ENCODE data around the gene DPP7. TPM values are rescaled to one million over a fixed set of nuclear protein-coding genes. Genes with fewer than 3 reads are reported as not detected.

The DPP7 gene
- total and polyA plus RNA-seq, 2 experiments from 2014 or later: 206 to 544 TPM

DNA sequence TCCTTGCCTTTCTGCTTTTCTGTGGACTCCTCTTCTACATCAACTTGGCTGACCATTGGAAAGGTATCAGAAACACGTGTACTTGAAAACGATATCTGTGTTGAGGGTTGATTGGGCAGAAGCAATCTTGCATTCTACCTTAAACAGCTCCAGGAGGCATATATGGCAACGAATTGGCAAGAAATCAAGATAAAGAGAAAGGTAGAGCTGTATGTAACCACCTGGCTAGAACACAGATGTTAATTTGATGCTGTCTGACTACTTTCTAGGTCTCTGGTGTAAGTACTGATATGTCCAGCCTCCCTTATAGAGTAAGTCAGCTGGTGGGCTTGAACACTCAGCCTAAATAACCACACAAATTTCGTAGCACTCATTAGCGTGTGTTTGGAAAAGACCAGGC lies 26.4 kb downstream of the DPP7 start:
- Histone ChIP-seq H4K20me1 (ENCODE audit: insufficient read depth, poor library complexity, severe bottlenecking) (no peaks in the 10 kb centered on the region), H3K4me3 (no peak overlapping the region), H3K27me3 (no peaks in the 10 kb centered on the region), H3K4me1 (ENCODE audit: insufficient read depth) (peaks cover 16% of the 10 kb centered on the region), H3K36me3 (replicated peaks; ENCODE audit: insufficient read depth, low read depth) (no peaks in the 10 kb centered on the region), H3K4me2 (peak overlapping the region; percentile 86), H3K27ac (no peak overlapping the region), H2AFZ (no peak overlapping the region), H3K79me2 (peaks cover 23% of the 10 kb centered on the region), H3K9me3 (ENCODE audit: low read depth) (no peaks in the 10 kb centered on the region), H3K9me2 (replicated peaks; ENCODE audit: insufficient read depth) (no peaks in the 10 kb centered on the region)
- TF ChIP-seq EZH2 (IDR thresholded peaks at IDR 0.05; ENCODE audit: borderline replicate concordance) (no peak), EZH2phosphoT487 (IDR thresholded peaks at IDR 0.05; ENCODE audit: low read depth, severe bottlenecking, unreplicated experiment) (no peak)
- TF ChIP-seq, protein P1, sequence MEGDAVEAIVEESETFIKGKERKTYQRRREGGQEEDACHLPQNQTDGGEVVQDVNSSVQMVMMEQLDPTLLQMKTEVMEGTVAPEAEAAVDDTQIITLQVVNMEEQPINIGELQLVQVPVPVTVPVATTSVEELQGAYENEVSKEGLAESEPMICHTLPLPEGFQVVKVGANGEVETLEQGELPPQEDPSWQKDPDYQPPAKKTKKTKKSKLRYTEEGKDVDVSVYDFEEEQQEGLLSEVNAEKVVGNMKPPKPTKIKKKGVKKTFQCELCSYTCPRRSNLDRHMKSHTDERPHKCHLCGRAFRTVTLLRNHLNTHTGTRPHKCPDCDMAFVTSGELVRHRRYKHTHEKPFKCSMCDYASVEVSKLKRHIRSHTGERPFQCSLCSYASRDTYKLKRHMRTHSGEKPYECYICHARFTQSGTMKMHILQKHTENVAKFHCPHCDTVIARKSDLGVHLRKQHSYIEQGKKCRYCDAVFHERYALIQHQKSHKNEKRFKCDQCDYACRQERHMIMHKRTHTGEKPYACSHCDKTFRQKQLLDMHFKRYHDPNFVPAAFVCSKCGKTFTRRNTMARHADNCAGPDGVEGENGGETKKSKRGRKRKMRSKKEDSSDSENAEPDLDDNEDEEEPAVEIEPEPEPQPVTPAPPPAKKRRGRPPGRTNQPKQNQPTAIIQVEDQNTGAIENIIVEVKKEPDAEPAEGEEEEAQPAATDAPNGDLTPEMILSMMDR (IDR thresholded peaks at IDR 0.05; ENCODE audit: poor library complexity): no peak
- 93% methylated on average over 5 of the region's 5 CpGs for WGBS (ENCODE audit: low lambda C conversion rate, missing lambda C conversion rate)
- DNase-seq (ENCODE audit: low spot score): no peak

DNA sequence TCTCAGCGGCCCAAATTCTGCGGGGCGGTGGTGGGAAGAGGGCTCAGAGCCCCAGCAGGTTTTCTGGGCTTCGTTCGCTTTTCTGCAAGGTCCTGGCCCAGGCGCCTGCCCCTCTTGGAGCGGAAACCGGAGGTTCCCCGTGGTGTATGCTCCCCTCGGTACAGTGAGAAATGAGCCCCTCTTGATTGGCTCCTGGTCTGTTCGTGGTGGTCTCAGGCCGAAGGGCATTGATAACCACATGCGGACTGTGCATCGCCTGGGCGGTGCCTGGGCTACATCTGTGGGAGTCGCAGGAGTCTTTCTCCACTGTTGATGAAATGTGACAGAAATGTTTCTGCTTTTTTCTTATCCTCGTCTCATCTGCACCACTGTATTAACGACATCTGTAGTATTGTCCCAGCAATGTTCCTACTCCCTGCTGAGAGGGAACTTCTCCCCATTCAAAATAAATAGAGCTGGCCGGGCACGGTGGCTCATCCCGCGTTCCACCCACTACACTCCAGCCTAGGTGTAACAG lies 27.1 kb downstream of the DPP7 start:
- Histone ChIP-seq H3K9me2 (replicated peaks; ENCODE audit: insufficient read depth) (no peaks in the 10 kb centered on the region), H3K4me2 (peak overlapping the region; percentile 86), H3K27ac (peak overlapping the region; percentile 83), H4K20me1 (ENCODE audit: insufficient read depth, poor library complexity, severe bottlenecking) (no peaks in the 10 kb centered on the region), H3K9me3 (ENCODE audit: low read depth) (no peaks in the 10 kb centered on the region), H3K27me3 (no peaks in the 10 kb centered on the region), H3K79me2 (peaks cover 23% of the 10 kb centered on the region), H2AFZ (peak overlapping the region; percentile 52), H3K4me3 (peak overlapping the region; percentile 37), H3K36me3 (replicated peaks; ENCODE audit: insufficient read depth, low read depth) (no peaks in the 10 kb centered on the region), H3K4me1 (ENCODE audit: insufficient read depth) (peaks cover 17% of the 10 kb centered on the region)
- no peak for TF ChIP-seq EZH2phosphoT487 (IDR thresholded peaks at IDR 0.05; ENCODE audit: low read depth, severe bottlenecking, unreplicated experiment)
- TF ChIP-seq, protein P1 (IDR thresholded peaks at IDR 0.05; ENCODE audit: poor library complexity): no peak
- TF ChIP-seq EZH2 (IDR thresholded peaks at IDR 0.05; ENCODE audit: borderline replicate concordance): no peak
- WGBS (ENCODE audit: low lambda C conversion rate, missing lambda C conversion rate): 10% methylated on average over 22 of the region's 22 CpGs
- no peak for DNase-seq (ENCODE audit: low spot score)

DNA sequence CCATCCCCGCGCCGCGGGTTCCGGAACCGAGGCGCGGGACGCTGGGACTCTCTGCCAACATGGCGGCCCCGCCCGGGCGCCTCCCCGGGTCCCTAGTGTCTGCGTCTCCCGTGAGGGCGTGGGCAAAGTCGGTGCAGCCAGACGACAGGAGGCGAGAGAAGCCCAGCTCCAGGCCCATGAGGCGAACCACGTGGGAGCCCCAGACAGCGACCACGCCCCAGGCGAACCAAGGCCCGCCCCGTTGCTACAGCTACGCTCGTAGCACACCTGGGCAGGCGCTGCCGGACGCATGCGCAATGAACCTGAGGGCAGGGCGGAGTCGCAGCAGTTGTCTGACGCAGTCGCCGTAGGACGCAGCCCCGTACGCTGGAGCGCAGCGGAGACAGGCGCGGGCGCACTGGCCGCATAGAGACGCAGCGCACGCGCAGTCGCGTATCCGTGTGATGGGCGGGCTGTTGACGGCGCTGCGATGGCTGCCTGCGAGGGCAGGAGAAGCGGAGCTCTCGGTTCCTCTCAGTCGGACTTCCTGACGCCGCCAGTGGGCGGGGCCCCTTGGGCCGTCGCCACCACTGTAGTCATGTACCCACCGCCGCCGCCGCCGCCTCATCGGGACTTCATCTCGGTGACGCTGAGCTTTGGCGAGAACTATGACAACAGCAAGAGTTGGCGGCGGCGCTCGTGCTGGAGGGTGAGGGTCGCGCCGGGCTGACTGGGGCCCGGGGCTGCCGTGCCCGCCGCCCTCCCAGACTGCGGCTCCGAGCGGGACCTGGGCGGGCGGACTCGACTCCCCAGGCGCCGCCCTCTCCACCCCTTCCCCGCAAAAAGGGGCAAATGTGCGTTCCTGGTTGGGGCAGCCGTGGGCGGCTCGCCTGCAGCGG lies 27.8 kb downstream of the DPP7 start, which contains the start of gene MAN1B1:
Gene MAN1B1 (plus strand): TSS at position 455 of the 878 bp plus-strand sequence. CDS start 15 bp downstream, at position 470.
- H3K9me3 ChIP-seq (ENCODE audit: low read depth): no peaks in the 10 kb centered on the region
- TF ChIP-seq EZH2 (IDR thresholded peaks at IDR 0.05; ENCODE audit: borderline replicate concordance) (no peak), EZH2phosphoT487 (IDR thresholded peaks at IDR 0.05; ENCODE audit: low read depth, severe bottlenecking, unreplicated experiment) (no peak)
- TF ChIP-seq, protein P1 (IDR thresholded peaks at IDR 0.05; ENCODE audit: poor library complexity): no peak
- peak within 1 kb of the TSS; percentile 52 for H2AFZ ChIP-seq
- H3K4me1 ChIP-seq (ENCODE audit: insufficient read depth): peaks cover 17% of the 10 kb centered on the region
- peaks cover 20% of the 10 kb centered on the region for H3K79me2 ChIP-seq
- peaks cover 2% of the 10 kb centered on the region for H4K20me1 ChIP-seq (ENCODE audit: insufficient read depth, poor library complexity, severe bottlenecking)
- DNase-seq (ENCODE audit: low spot score): peak; percentile 100
- under 1% methylated on average over 79 of the region's 101 CpGs for WGBS (ENCODE audit: low lambda C conversion rate, missing lambda C conversion rate)
- no peaks in the 10 kb centered on the region for H3K9me2 ChIP-seq (replicated peaks; ENCODE audit: insufficient read depth)
- H3K36me3 ChIP-seq (replicated peaks; ENCODE audit: insufficient read depth, low read depth): no peaks in the 10 kb centered on the region
- peak within 1 kb of the TSS; percentile 86 for H3K4me2 ChIP-seq
- peak within 1 kb of the TSS; percentile 88 for H3K27ac ChIP-seq
- H3K27me3 ChIP-seq: no peaks in the 10 kb centered on the region
- peak within 1 kb of the TSS; percentile 37 for H3K4me3 ChIP-seq

All from hepatocyte (in vitro differentiated cells).